NOMO-1 (cell line): ENCODE results near the gene EML1.
A peak's percentile ranks its signal among the peaks of the same experiment; 100 is the strongest.

Source experiments
- DNase-seq, 2 experiments: peaks; one replicate each; lab custom pipeline; 2025; ENCODE audit not compliant: unreplicated experiment in 2 of 2; lab: John Stamatoyannopoulos, UW

Gene EML1

GRCh38 chr14:99952039-99952438, 158.8 kb downstream of the EML1 start:
- DNase-seq, result no peak

- no peak for DNase-seq
Observed at GRCh38 chr14:99952453-99952852, 159.2 kb downstream of the EML1 start.

- no peak for DNase-seq
Observed at GRCh38 chr14:99955826-99956455, 162.7 kb downstream of the EML1 start.

- DNase-seq, result no peak
Observed at GRCh38 chr14:99958380-99958779, 165.2 kb downstream of the EML1 start.

GRCh38 chr14:99961826-99962518, 168.8 kb downstream of the EML1 start:
- DNase-seq, result no peak

- DNase-seq, result no peak
Observed at GRCh38 chr14:99964979-99965378, 171.8 kb downstream of the EML1 start.

- DNase-seq, result no peak
Observed at GRCh38 chr14:99966037-99966835, 173.0 kb downstream of the EML1 start.

GRCh38 chr14:99966912-99967311, 173.7 kb downstream of the EML1 start:
- DNase-seq, result no peak

GRCh38 chr14:99968191-99968920, 175.1 kb downstream of the EML1 start:
- no peak for DNase-seq

- DNase-seq, result no peak
Observed at GRCh38 chr14:99968941-99969340, 175.7 kb downstream of the EML1 start.

- DNase-seq, result no peak
Observed at GRCh38 chr14:99969673-99970322, 176.6 kb downstream of the EML1 start.

GRCh38 chr14:99971087-99971940, 178.1 kb downstream of the EML1 start:
- peak; percentile 61 to 70 for DNase-seq

GRCh38 chr14:99971941-99972747, 178.9 kb downstream of the EML1 start:
- DNase-seq, result no peak

GRCh38 chr14:99972748-99973466, 179.7 kb downstream of the EML1 start:
- DNase-seq, result no peak

GRCh38 chr14:99975190-99975589, 182.0 kb downstream of the EML1 start:
- DNase-seq, result no peak

- DNase-seq, result no peak
Observed at GRCh38 chr14:99976021-99976420, 182.8 kb downstream of the EML1 start.

GRCh38 chr14:99976681-99977080, 183.5 kb downstream of the EML1 start:
- no peak for DNase-seq

GRCh38 chr14:99980299-99980698, 187.1 kb downstream of the EML1 start:
- DNase-seq, result no peak
